K562 (cell line): ENCODE data around the gene CTNNBL1. TPM values are rescaled to one million over a fixed set of nuclear protein-coding genes. Genes with fewer than 3 reads are reported as not detected.

ENCODE experiments used
- polyA plus RNA-seq, 8 experiments: library from polyadenylated mRNA; depleted of rRNA in 4 of 8; stranded (reverse) in 5 of 8; unstranded in 3 of 8; fragments of >200 nt; fragmentation: Nextera tagmentation in 2 of 8; fragmentation: Illumina TruSeq in 1 of 8; extraction: Ambion mirVana in 2 of 8; extraction: Trizol in 1 of 8; gene quantifications; 2 replicates each; pipeline versions ENCODE4 v1.2.1 to v1.2.3, GENCODE V29; 2011 to 2014; ENCODE audit warnings: inconsistent platforms in 1 of 8, missing spikeins in 1 of 8
- total RNA-seq, 7 experiments: library from RNA; depleted of rRNA in 6 of 7; stranded (reverse); fragments of >200 nt in 6 of 7; fragmentation: Illumina TruSeq in 2 of 7; extraction: Trizol in 2 of 7; gene quantifications; 2 replicates each; pipeline versions ENCODE4 v1.2.1 to v1.2.3, GENCODE V29; 2011 to 2021; ENCODE audit warnings: low replicate concordance in 1 of 7
- TF ChIP-seq, protein P1 (sequence below), 2 experiments: fragments of 450-650 bp; formaldehyde crosslinking in 1 of 2; IDR thresholded peaks; 2 replicates each; pipeline versions ENCODE4 v1.4.0 to v1.6.1; 2014 to 2020; ENCODE audit warnings: mild to moderate bottlenecking in 2 of 2, borderline replicate concordance in 1 of 2, low read depth in 1 of 2
- TF ChIP-seq, protein P2 (sequence below), 3 experiments: IDR thresholded peaks in 2 of 3; conservative IDR thresholded peaks in 1 of 3; 2 replicates each; pipeline ENCODE4 v1.5.1; 2011 to 2012; ENCODE audit warnings: low read length in 3 of 3, mild to moderate bottlenecking in 3 of 3, control low read depth in 2 of 3, improper control_type of control experiment in 1 of 3, inconsistent platforms in 1 of 3, low read depth in 1 of 3, mixed read lengths in 1 of 3, moderate library complexity in 1 of 3; ENCODE audit not compliant: insufficient read depth in 2 of 3

The CTNNBL1 gene
- total and polyA plus RNA-seq, 9 of the 15 experiments (the other 6 are each of a cell fraction or from before 2014, with no cell fraction given), result 32.4 to 85.6 (median 43.6) TPM

DNA sequence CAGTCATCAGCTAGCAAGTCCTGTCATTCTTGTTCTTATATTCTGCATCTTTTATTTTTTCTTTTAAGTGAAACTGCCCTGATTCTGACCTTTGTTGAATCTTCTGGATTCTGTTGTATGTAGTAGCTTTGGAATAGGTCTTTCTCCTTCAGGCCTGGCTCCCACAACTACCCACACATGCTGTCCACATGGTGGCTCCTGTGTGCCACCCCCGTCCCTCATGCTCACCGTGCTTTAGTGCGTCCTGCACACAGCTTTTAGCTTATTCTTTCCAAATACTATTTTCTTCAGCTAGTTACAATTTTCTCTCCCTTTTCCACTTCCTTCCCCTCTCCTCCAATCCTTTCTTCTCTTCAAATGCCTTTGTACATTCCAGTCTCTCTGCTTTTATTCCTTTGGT, 61.8 kb downstream of the CTNNBL1 start (continued):
- TF ChIP-seq, protein P1, sequence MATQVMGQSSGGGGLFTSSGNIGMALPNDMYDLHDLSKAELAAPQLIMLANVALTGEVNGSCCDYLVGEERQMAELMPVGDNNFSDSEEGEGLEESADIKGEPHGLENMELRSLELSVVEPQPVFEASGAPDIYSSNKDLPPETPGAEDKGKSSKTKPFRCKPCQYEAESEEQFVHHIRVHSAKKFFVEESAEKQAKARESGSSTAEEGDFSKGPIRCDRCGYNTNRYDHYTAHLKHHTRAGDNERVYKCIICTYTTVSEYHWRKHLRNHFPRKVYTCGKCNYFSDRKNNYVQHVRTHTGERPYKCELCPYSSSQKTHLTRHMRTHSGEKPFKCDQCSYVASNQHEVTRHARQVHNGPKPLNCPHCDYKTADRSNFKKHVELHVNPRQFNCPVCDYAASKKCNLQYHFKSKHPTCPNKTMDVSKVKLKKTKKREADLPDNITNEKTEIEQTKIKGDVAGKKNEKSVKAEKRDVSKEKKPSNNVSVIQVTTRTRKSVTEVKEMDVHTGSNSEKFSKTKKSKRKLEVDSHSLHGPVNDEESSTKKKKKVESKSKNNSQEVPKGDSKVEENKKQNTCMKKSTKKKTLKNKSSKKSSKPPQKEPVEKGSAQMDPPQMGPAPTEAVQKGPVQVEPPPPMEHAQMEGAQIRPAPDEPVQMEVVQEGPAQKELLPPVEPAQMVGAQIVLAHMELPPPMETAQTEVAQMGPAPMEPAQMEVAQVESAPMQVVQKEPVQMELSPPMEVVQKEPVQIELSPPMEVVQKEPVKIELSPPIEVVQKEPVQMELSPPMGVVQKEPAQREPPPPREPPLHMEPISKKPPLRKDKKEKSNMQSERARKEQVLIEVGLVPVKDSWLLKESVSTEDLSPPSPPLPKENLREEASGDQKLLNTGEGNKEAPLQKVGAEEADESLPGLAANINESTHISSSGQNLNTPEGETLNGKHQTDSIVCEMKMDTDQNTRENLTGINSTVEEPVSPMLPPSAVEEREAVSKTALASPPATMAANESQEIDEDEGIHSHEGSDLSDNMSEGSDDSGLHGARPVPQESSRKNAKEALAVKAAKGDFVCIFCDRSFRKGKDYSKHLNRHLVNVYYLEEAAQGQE (IDR thresholded peaks at IDR 0.05; ENCODE audit: borderline replicate concordance), result peak; percentile 18; the same call in 1 of the 2 replicates
- TF ChIP-seq, protein P1 (CRISPR knock-in tag; IDR thresholded peaks at IDR 0.05; ENCODE audit: low read depth), result no peak
- TF ChIP-seq, protein P2, sequence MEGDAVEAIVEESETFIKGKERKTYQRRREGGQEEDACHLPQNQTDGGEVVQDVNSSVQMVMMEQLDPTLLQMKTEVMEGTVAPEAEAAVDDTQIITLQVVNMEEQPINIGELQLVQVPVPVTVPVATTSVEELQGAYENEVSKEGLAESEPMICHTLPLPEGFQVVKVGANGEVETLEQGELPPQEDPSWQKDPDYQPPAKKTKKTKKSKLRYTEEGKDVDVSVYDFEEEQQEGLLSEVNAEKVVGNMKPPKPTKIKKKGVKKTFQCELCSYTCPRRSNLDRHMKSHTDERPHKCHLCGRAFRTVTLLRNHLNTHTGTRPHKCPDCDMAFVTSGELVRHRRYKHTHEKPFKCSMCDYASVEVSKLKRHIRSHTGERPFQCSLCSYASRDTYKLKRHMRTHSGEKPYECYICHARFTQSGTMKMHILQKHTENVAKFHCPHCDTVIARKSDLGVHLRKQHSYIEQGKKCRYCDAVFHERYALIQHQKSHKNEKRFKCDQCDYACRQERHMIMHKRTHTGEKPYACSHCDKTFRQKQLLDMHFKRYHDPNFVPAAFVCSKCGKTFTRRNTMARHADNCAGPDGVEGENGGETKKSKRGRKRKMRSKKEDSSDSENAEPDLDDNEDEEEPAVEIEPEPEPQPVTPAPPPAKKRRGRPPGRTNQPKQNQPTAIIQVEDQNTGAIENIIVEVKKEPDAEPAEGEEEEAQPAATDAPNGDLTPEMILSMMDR (IDR thresholded peaks at IDR 0.05 in 2 of 3, conservative IDR thresholded peaks at IDR 0.05 in 1 of 3; ENCODE audit: insufficient read depth in 2 of 3, low read depth in 1 of 3, low read length in 3 of 3), result peak; percentile 23 to 48 (median 32); a peak in 3 of 6 replicates
- TF ChIP-seq, all 486 proteins: peak for 4
